ENCODE measurements around the gene HHATL.
A peak's percentile ranks its signal among the peaks of the same experiment; 100 is the strongest.

Gene HHATL

GRCh38 chr3:42649006-42649405 is 53.6 kb downstream of the HHATL start:
- no peak for TF ChIP-seq FOXP2 (optimal IDR thresholded peaks at IDR 0.05; ENCODE audit: control extremely low read depth, extremely low read length, insufficient read depth)
- TF ChIP-seq POLR2AphosphoS5 (IDR thresholded peaks at IDR 0.05; ENCODE audit: borderline replicate concordance, low read depth, low read length) = no peak
- no peak for TF ChIP-seq EZH2 (IDR thresholded peaks at IDR 0.05)
- Histone ChIP-seq H3K9ac (ENCODE audit: insufficient read length) (no peak overlapping the region), H3K36me3 (ENCODE audit: insufficient read depth, low read length) (peaks cover 19% of the 10 kb centered on the region; the same call in 1 of the 2 replicates), H3K9me3 (ENCODE audit: low read depth, low read length) (no peaks in the 10 kb centered on the region), H3K4me3 (no peak overlapping the region), H3K27ac (0 out of 2 replicates have a peak overlapping the region, but pooled peaks have one; percentile 31)
- no peak for DNase-seq (ENCODE audit: low read depth, low spot score)

GRCh38 chr3:42647821-42648459 is 54.7 kb downstream of the HHATL start:
- H3K4me3 ChIP-seq = no peak overlapping the region
- no peak for DNase-seq (ENCODE audit: low read depth, low spot score)
- TF ChIP-seq POLR2AphosphoS5 (IDR thresholded peaks at IDR 0.05; ENCODE audit: borderline replicate concordance, low read depth, low read length) (no peak; the same call in 1 of the 2 replicates), EZH2 (IDR thresholded peaks at IDR 0.05) (no peak), FOXP2 (optimal IDR thresholded peaks at IDR 0.05; ENCODE audit: control extremely low read depth, extremely low read length, insufficient read depth) (no peak)
- peak overlapping the region; percentile 46; the same call in 1 of the 2 replicates for H3K27ac ChIP-seq
- H3K9ac ChIP-seq (ENCODE audit: insufficient read length) = no peak overlapping the region
- H3K9me3 ChIP-seq (ENCODE audit: low read depth, low read length) = no peaks in the 10 kb centered on the region
- peaks cover 29% of the 10 kb centered on the region for H3K36me3 ChIP-seq (ENCODE audit: insufficient read depth, low read length)
